Pancreas (tissue), 10 donors: ENCODE measurements around the gene RAB28. TPM values are rescaled to one million over a fixed set of nuclear protein-coding genes. Genes with fewer than 3 reads are reported as not detected.

Experiments
- ATAC-seq, 4 donors: fragments of 200-7000 bp; cut with Tn5 transposase; one replicate each; pipeline versions ENCODE4 v1.8.0 to v1.9.1; 2020; ENCODE audit warnings: mild to moderate bottlenecking in 4 of 4, moderate library complexity in 4 of 4
- DNase-seq, 6 donors: peaks; one replicate each; pipeline ENCODE4 v3.0.0-alpha.2; 2020
- FAIRE-seq: peaks from 2 replicates; lab custom pipeline; 2012; peaks lifted over from hg19 to GRCh38; lab: Jason Lieb, UNC
- H3K27ac ChIP-seq, 4 donors: fragments of 200-600 bp; sonication (generic); 1 replicate in 3 of 4; 2 replicates in 1 of 4; pipeline versions ENCODE4 v1.5.0 to v1.8.0; 2020
- H3K27me3 ChIP-seq, 4 donors: fragments of 200-600 bp; one replicate each; pipeline ENCODE4 v1.8.0; 2021
- H3K36me3 ChIP-seq, 3 donors: fragments of 200-600 bp; sonication (generic) in 1 of 3; one replicate each; pipeline versions ENCODE4 v1.5.0 to v1.8.0; 2020 to 2021
- H3K4me1 ChIP-seq, 3 donors: fragments of 200-600 bp; one replicate each; pipeline ENCODE4 v1.8.0; 2021
- H3K4me3 ChIP-seq, 4 donors: fragments of 200-600 bp; sonication (generic) in 2 of 4; one replicate each; pipeline versions ENCODE4 v1.5.0 to v1.8.0; 2020 to 2021
- H3K9me3 ChIP-seq, 4 donors: fragments of 200-600 bp; one replicate each; pipeline ENCODE4 v1.8.0; 2021
- WGBS, 2 donors: extraction: QIAGEN DNeasy Blood & Tissue Kit; methylation state at CpG; one replicate each; pipeline ENCODE4 v1.1.7; 2013; 5-methylcytosine and 5-hydroxymethylcytosine counted together
- intact Hi-C, 3 donors: fragments of 100-400 bp; cut with DNase I; formaldehyde crosslinking; loops; one replicate each; pipeline versions ENCODE4 v1.11.1 to v1.14.2; 2022
- polyA plus RNA-seq, 2 donors: library from polyadenylated mRNA; stranded (reverse); fragments of 200-250 nt; gene quantifications; one replicate each; pipeline ENCODE4 v1.2.3, GENCODE V29; 2013
- total RNA-seq, 6 donors: library from RNA; stranded (reverse); fragmentation: NEBNext Ultra II Directional in 4 of 6; extraction: Animal tissue kit (Norgen Biotek cat#: 25700) in 4 of 6; gene quantifications; one replicate each; pipeline versions ENCODE4 v1.2.1 to v1.2.4, GENCODE V29; 2021 to 2023
- TF ChIP-seq, protein P1 (sequence below), 4 donors: fragments of 200-600 bp; sonication (generic) in 3 of 4; IDR thresholded peaks; one replicate each; pipeline versions ENCODE4 v1.5.0 to v1.8.0; 2021; ENCODE audit warnings: antibody characterized with exemption in 4 of 4
- donor health status: healthy with polysubstance abuse.
- donor health status: DM: no; HTN: no; CAD: no; lungs with moderate emphysema.
- donor health status: DM: no; HTN: no; CAD: no.
- donor health status: control.
- donor health status: control.
- donor health status: Bipolar disorder and iron deficiency.
- donor health status: DM: yes; HTN: yes; CAD: no.
- donor health status: DM: no; HTN: no; CAD: no.
- donor health status: DM: no; HTN: no; CAD: no.
- donor health status: DM: yes; HTN: yes; CAD: no.

The RAB28 gene
- total and polyA plus RNA-seq, 8 donors, result 2.9 to 10.5 (median 5.4) TPM

DNA sequence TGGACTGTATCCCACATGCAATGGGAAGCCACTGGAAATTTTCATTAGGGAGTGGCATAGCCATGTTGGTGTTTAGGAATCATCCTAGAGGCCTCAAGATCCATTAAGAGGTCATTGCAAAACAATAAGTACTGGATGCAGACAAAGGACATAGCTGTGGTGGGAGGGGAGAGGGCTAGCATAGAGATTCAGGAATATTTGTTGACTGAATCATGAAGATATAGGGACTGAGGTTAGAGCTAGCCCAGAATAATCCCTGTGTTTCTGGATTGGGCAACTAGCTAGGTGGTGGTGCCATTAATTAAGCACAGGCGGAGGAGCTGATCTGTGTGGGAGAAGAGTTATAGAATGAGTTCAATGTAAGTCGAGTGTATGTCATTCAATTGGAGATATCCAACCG is 135.0 kb downstream of the RAB28 start:
- H3K27me3 ChIP-seq, result no peaks in the 10 kb centered on the region
- no peaks in the 10 kb centered on the region for H3K36me3 ChIP-seq
- H3K27ac ChIP-seq, result no peak overlapping the region
- intact Hi-C loops, result no loop called here
- DNase-seq, result no peak
- 96 to 97% methylated on average over 3 of the region's 3 CpGs for WGBS, 2 donors
- H3K9me3 ChIP-seq, result no peaks in the 10 kb centered on the region
- TF ChIP-seq, protein P1, sequence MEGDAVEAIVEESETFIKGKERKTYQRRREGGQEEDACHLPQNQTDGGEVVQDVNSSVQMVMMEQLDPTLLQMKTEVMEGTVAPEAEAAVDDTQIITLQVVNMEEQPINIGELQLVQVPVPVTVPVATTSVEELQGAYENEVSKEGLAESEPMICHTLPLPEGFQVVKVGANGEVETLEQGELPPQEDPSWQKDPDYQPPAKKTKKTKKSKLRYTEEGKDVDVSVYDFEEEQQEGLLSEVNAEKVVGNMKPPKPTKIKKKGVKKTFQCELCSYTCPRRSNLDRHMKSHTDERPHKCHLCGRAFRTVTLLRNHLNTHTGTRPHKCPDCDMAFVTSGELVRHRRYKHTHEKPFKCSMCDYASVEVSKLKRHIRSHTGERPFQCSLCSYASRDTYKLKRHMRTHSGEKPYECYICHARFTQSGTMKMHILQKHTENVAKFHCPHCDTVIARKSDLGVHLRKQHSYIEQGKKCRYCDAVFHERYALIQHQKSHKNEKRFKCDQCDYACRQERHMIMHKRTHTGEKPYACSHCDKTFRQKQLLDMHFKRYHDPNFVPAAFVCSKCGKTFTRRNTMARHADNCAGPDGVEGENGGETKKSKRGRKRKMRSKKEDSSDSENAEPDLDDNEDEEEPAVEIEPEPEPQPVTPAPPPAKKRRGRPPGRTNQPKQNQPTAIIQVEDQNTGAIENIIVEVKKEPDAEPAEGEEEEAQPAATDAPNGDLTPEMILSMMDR (IDR thresholded peaks at IDR 0.05), result no peak
- no peak for FAIRE-seq
- no peaks in the 10 kb centered on the region for H3K4me1 ChIP-seq
- no peak overlapping the region for H3K4me3 ChIP-seq
- no peak for ATAC-seq

DNA sequence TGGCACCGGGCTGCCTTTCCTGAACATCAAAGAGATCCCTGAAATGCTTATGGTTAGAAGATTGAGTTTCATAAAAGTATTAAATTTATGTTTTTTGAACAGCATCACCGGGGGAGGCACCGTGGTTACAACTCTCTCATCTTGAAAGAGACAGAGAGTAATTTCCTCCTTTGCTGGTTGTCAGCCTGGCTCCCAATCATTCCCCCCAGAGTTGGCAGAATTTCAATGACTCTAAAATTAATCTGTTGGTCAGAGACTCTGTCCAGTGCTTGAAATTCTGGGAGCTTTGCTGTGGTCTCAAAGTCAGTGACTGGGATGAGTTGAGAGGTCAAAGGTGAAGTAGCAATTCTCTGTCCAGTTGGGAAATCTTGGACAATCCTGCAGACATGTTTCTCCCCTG is 135.9 kb downstream of the RAB28 start:
- H3K27me3 ChIP-seq, result no peaks in the 10 kb centered on the region
- no peaks in the 10 kb centered on the region for H3K4me1 ChIP-seq
- intact Hi-C loops, result no loop called here
- H3K4me3 ChIP-seq, result no peak overlapping the region
- H3K9me3 ChIP-seq, result no peaks in the 10 kb centered on the region
- ATAC-seq (no peak), DNase-seq (no peak), FAIRE-seq (no peak)
- 94 to 96% methylated on average over 3 of the region's 3 CpGs for WGBS, 2 donors
- H3K27ac ChIP-seq, result no peak overlapping the region
- H3K36me3 ChIP-seq, result no peaks in the 10 kb centered on the region
- TF ChIP-seq, protein P1 (IDR thresholded peaks at IDR 0.05), result no peak

DNA sequence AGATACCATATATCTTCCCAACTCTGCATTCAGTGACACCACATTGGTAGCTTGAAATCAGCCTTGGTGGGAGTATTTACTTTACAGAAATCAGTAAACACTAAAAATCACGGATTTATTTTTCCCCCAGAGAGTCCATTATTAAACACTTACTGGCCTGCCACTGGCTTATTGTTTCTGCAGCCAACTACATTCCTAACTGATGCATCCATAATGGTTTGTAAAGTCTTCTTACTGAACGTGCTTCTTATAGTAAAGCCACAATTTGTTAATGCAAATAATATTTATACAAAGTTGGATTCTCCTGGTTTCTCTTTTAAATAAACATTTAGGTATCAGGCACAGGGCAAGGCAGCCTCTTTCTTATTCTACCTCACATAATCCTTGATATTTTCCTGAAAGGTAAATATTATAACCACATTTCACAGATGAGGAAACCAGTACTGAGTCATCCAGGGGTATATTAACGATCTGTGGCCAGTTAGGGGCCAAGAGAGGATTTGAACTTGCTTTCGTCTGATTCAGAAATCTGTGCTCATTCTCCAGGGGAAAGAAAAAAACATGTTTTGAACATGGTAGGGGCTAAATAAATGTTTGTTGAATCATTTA is 136.5 kb downstream of the RAB28 start:
- TF ChIP-seq, protein P1 (IDR thresholded peaks at IDR 0.05), result no peak
- Histone ChIP-seq H3K4me1 (no peaks in the 10 kb centered on the region), H3K36me3 (no peaks in the 10 kb centered on the region), H3K27me3 (no peaks in the 10 kb centered on the region), H3K27ac (no peak overlapping the region), H3K9me3 (no peaks in the 10 kb centered on the region), H3K4me3 (no peak overlapping the region)
- no peak for ATAC-seq
- intact Hi-C loops, result no loop called here
- no peak for DNase-seq
- WGBS, 2 donors, result 70 to 75% methylated on average over 4 of the region's 4 CpGs
- FAIRE-seq, result no peak

DNA sequence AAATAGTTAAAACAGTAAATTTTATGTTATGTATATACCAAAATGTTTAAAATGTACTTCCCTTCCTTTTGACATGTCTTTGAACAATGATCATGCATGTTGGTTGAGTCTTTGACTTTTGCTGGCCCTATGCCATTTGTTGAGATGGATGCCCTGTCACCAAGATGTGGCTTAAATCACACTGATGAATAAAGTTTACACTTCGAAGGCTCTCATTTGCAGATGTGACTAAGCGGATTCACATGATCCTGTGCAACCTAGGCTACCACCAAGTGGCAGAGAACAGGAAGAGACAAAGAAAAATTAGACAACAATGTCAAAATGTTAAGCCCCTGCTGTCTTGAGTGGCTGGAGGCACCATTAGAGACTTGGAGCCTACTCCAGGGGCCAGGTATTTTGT is 139.9 kb downstream of the RAB28 start:
- DNase-seq, result no peak
- no peaks in the 10 kb centered on the region for H3K36me3 ChIP-seq
- H3K4me1 ChIP-seq, result no peaks in the 10 kb centered on the region
- no peak overlapping the region for H3K4me3 ChIP-seq
- TF ChIP-seq, protein P1 (IDR thresholded peaks at IDR 0.05), result no peak
- WGBS, 2 donors, result 81 to 83% methylated on average over 2 of the region's 2 CpGs
- no peak for FAIRE-seq
- no peak for ATAC-seq
- H3K27me3 ChIP-seq, result no peaks in the 10 kb centered on the region
- no peak overlapping the region for H3K27ac ChIP-seq
- no peaks in the 10 kb centered on the region for H3K9me3 ChIP-seq
- intact Hi-C loops, result no loop called here

DNA sequence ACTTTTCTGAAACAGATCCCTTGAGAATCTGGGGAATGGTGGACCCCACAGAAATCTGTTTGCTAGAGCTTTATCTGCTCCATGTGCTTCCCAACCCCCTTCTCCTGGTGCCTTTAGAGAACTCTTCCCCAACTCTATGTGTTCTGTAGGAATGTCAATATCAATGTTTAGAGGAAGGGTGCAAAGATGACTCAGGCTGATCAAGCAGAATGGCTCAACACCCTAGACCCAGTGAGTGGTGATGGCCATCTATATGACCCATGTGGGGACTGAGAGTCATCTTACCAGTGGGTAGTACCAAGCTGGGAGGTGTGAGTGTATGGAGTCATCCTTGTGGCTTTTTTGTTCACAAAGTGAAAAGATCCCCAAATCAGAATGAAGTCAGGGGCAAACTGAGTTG is 143.5 kb downstream of the RAB28 start:
- intact Hi-C loops, result no loop called here
- H3K4me1 ChIP-seq, result no peaks in the 10 kb centered on the region
- TF ChIP-seq, protein P1 (IDR thresholded peaks at IDR 0.05), result no peak
- DNase-seq (no peak), ATAC-seq (no peak), FAIRE-seq (no peak)
- H3K4me3 ChIP-seq, result no peak overlapping the region
- H3K36me3 ChIP-seq, result no peaks in the 10 kb centered on the region
- H3K27ac ChIP-seq, result no peak overlapping the region
- H3K9me3 ChIP-seq, result no peaks in the 10 kb centered on the region
- no peaks in the 10 kb centered on the region for H3K27me3 ChIP-seq
